CD1c-positive myeloid dendritic cell (primary cell): Measurements from ENCODE around the gene CBFA2T3.

Experiments used
- DNase-seq: peaks from one replicate; pipeline ENCODE4 v3.0.0-alpha.2; 2016; ENCODE audit errors: extremely low spot score

The CBFA2T3 gene

DNA sequence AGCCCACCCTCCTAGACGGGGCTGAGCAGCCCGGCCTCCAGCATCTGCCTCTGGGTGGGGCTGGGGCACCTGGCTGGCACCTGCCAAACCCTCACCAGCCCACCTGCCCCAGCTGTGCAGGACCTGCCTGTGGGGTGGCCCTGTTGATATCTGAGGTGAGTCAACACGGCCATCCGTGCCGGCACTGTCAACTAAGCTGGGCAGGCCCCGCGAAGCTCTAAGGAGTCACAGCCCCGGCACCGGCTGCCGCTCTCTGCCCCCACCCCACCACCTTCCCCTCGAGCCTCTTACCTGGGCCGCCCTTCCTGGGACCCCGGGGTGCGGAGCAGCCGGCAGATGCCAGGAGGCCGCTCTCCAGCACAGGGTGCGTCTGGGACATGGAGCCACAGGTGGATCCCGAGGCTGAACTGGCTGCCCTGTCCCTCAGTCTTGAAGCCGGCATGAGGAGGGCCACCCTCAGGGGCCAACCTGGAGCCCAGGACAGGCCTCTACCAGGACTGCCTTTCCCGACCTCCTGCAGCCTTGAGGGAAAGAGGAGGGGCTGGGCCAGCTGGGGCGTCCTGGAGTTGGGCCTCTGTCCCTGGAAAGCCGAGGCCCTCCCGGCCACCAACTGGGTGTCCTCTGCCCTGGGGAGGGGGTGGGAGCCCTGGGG, 515 bp downstream of the CBFA2T3 start:
- no peak for DNase-seq

- DNase-seq: peak; percentile 72
Measured at GRCh38 chr16:88975511-88976061, 1.4 kb downstream of the CBFA2T3 start.

DNA sequence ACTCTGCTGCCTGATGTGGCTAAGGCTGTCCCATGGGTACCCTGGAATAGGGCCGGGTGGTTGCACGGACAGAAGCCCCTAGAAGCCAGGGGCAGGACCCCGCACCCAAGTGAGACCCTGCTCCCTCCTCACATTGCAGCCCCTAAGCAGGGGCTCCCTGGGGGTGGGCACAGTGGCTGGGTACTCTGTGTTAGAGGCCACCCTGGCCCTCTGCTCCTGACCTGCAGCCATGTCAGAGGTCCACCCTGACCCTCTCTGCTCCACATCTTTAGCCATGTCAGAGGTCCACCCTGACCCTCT, 2.1 kb downstream of the CBFA2T3 start:
- no peak for DNase-seq

DNA sequence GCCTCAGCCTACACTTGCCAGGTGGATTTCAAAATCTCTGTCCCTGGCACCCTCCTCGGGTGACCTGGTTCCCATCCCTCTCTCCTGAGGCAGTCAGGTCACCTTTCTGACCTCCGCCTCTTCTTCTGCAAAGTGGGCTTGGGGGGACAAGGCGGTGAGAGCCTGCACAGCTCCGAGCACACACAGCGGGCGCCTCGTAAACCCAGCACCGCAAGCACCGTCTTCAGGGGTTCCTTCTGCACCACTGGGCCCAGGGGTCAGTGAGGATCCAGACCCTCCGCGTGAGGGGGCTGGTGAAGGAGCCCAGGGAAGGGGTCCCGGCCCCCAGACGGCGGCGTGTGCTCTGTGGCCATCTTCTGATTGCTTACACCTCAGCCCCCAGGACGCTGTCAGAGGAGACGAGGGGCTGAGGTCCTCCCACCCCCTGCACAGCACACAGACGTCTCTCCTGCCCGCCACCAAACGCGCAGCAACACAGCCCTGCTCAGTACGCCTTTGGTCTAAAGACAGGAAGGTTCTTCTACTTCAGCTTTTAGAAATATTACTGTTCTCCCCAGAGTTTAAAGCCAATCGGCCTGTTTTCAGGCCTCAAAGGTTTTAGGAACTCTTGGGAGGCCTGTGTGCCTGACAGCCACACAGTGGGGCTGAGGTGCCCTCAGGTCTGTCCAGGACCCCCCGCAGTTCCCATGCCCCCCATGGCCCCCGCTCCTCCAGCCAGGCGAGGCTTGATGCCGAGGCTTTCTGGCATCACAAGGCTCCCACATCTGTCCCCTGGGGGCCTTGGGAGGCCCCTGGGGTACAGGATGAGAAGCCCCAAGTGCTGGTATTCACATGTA, 2.7 kb downstream of the CBFA2T3 start:
- DNase-seq: no peak

DNA sequence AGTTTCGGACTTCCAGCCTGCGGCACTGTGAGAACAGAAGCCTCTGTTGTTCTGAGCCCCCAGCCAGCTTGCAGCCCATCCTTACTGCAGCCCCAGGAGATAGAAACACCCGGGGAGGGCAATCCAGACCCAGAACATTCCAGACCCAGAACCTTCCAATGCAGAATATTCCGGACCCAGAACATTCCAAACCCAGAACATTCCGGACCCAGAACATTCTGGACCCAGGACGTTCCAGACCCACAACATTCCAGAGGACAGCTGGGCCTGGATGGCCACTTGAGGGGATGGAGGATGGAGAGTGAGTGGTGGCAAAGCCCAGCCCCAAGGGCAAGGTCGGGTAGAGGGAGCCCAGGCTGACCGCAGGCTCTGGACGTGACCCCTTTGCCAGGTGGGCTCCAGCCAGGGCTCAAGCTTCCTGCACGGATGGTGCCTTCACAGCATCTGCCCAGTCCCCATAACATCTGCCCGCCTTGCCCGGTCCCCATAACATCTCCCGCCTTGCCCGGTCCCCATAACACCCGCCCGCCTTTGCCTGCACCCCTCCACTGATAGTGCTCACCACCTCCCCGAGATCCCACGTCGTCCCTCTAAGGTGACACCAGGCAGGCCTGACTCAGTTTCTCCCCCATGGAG, 3.5 kb downstream of the CBFA2T3 start:
- no peak for DNase-seq

DNA sequence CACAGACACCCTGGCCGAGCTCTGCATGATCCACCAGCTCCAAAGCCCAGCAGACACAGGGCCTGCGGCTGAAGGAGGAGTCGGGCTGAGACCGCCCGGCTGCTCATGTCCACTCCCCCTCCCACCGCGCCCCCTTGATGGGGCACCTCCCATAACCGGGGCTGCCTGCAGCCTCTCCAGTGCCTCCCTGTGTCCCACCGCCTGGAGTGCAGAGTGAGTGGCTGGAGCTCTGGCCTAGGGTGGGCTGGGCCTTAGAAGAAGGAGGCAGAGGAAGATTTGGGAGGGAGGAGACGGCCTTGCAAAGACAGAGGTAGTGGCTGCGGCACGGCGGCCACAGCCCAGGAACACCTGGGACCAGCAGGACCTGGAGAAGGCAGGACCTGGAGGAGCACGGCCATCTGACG, 4.0 kb downstream of the CBFA2T3 start:
- DNase-seq: no peak

- DNase-seq: no peak
Measured at GRCh38 chr16:88972349-88972748, 4.7 kb downstream of the CBFA2T3 start.

- DNase-seq: peak; percentile 95
Measured at GRCh38 chr16:88971371-88972097, 5.5 kb downstream of the CBFA2T3 start.

GRCh38 chr16:88970539-88971065, 6.4 kb downstream of the CBFA2T3 start:
- no peak for DNase-seq

DNA sequence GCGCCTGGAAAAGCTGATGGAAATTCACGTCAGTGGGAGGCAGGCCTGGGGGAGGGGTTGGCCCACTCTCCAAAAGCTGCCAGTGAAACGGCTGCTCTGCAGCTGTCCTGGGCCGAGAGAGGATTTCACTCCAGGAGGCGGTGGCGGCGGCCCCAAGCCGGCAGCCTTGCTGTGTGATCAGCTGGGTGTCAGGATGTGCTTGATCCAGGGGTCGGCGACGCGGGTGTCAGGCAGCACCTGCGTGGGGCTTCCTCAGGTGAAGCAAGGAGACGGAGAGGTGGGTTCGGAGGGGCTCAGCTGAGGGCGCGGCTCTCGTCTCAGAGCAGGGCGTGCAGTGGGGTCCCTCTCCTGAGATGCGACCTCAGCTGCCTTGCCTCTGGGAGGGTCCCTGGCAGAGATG, 7.0 kb downstream of the CBFA2T3 start:
- DNase-seq: no peak

DNA sequence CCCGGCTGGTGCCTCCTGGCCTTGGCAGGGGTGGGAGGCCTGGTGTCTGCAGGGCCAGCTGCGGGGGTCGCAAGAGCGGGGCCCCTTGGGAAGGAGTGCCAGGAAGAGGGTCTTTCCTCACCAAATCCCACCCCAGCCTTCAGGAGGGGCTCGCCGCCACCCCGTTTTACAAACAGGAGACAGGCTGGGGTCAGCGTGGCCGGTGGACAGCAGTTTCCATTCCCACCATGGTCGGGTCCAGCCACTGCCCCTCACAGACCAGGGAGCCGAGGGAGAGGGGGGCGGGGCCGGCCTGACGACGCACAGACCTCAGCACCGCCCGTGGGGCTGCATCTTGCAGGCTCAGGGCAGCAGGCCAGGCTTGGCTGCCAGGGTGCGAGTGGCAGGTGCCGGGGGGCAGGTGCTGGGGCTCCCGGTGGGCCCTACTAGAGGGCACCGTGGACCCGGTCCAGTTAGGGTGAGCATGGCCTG, 7.6 kb downstream of the CBFA2T3 start:
- no peak for DNase-seq

- no peak for DNase-seq
Measured at GRCh38 chr16:88968589-88969280, 8.3 kb downstream of the CBFA2T3 start.

- DNase-seq: peak; percentile 24
Measured at GRCh38 chr16:88967830-88968588, 9.0 kb downstream of the CBFA2T3 start.

- DNase-seq: no peak
Measured at GRCh38 chr16:88966986-88967829, 9.8 kb downstream of the CBFA2T3 start.

GRCh38 chr16:88965826-88966480, 11.1 kb downstream of the CBFA2T3 start:
- no peak for DNase-seq

DNA sequence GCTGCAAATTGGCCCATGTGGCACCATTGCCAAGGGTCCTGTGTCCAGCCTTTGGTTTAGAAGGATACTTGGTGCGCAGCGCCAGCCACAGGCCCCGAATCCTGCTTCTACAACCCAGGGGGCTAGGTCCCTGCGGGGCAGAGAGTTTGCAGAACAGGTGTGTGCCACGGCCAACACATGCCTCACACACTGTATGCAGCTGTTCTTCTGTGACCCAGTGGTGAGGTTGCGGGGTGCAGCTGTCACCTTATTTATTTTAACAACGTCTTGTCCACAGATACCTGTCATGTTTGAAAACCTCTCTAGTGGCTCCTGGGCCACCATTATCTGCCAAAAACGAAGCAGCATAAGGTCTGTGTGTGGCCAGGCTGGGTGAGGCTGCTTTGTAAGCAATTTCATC, 11.6 kb downstream of the CBFA2T3 start:
- no peak for DNase-seq

GRCh38 chr16:88964636-88965035, 12.4 kb downstream of the CBFA2T3 start:
- no peak for DNase-seq

- no peak for DNase-seq
Measured at GRCh38 chr16:88963583-88963982, 13.4 kb downstream of the CBFA2T3 start.
